H1 (cell line): ENCODE data around the gene DIP2C. TPM values are rescaled to one million over a fixed set of nuclear protein-coding genes. Genes with fewer than 3 reads are reported as not detected.

ENCODE experiments used
- ATF3 ChIP-seq: IDR thresholded peaks from 2 replicates; pipeline ENCODE4 v1.6.1; 2011; ENCODE audit warnings: low read depth, mild to moderate bottlenecking, low read length; ENCODE audit not compliant: insufficient read depth
- CTBP2 ChIP-seq: IDR thresholded peaks from 2 replicates; pipeline ENCODE4 v1.7.0; 2011; ENCODE audit warnings: borderline replicate concordance, mild to moderate bottlenecking, moderate library complexity, mixed read lengths, low read length; ENCODE audit not compliant: insufficient read depth, insufficient read length
- polyA plus RNA-seq, 7 experiments: library from polyadenylated mRNA; depleted of rRNA in 3 of 7; stranded (reverse) in 5 of 7; unstranded in 2 of 7; fragments of >200 nt in 5 of 7; fragments of 200-250 nt in 2 of 7; gene quantifications; 1 replicate in 5 of 7; 2 replicates in 1 of 7; 4 replicates in 1 of 7; pipeline versions ENCODE4 v1.2.1 to v1.2.3, GENCODE V29; 2011 to 2013; ENCODE audit warnings: missing spikeins in 2 of 7, mixed read lengths in 2 of 7
- total RNA-seq: library from RNA; stranded (reverse); fragmentation: NEBNext Ultra II Directional; extraction: Animal tissue kit (Norgen Biotek cat#: 25700); gene quantifications from 2 replicates; pipeline ENCODE4 v1.2.1, GENCODE V29; 2021

Gene DIP2C
- total and polyA plus RNA-seq, 2 of the 8 experiments (the other 6 are each of a cell fraction or from before 2014, with no cell fraction given), result 3.8 to 9.3 TPM

GRCh38 chr10:422675-423074 is 266.8 kb downstream of the DIP2C start (continued):
- no peak for TF ChIP-seq CTBP2
- TF ChIP-seq ATF3, result no peak
- TF ChIP-seq, all 59 proteins: peak for 0
